Measurements from ENCODE around the gene RAD50.

RAD50 gene

DNA sequence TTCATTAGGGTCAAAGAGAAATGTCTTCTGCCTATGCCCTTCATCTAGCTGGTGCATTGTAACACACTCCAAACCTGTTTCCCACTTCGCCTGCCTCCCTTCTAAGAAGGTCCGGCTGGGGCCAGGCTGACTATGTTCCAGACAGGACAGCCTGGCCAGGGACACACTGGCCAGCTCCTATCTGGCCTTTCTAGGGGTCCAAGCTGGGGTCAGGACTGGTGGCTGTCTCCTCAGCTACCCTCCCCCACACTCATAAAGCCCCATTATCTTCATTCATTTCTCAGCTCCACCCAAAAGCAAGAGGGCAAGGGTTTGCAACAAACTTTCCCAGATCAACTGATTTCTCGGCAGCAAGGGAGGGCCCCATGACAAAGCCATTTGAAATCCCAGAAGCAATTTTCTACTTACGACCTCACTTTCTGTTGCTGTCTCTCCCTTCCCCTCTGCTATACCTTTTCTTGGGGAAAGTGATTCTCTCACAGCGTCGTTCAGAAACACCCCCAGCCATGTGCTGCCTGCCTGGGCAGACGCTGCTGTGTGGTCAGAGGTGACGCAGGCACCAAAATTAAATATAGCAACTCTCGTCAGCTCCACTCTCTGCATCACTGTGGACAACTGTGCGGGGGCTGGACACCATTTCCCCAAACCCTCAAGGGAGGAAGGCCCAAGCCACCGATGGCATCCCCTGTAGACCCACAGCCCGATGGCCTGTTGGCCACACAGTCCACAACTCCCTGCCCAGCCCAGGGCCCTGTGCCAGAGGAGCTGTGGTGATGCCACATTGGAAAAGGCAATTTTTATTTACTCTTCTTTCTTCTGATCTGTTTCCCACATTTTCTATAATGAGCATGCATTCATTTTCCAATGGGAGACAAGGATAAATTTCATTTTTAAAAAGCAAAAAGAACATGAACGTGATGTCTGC, 107.3 kb downstream of the RAD50 start:
- no peak for TF ChIP-seq OSR1 (CRISPR knock-in tag; IDR thresholded peaks at IDR 0.05)
- no peak for TF ChIP-seq TCF4 (CRISPR knock-in tag; IDR thresholded peaks at IDR 0.05; ENCODE audit: borderline replicate concordance)
- TF ChIP-seq ZC3H10 (CRISPR knock-in tag; IDR thresholded peaks at IDR 0.05): no peak
- TF ChIP-seq, protein P1, sequence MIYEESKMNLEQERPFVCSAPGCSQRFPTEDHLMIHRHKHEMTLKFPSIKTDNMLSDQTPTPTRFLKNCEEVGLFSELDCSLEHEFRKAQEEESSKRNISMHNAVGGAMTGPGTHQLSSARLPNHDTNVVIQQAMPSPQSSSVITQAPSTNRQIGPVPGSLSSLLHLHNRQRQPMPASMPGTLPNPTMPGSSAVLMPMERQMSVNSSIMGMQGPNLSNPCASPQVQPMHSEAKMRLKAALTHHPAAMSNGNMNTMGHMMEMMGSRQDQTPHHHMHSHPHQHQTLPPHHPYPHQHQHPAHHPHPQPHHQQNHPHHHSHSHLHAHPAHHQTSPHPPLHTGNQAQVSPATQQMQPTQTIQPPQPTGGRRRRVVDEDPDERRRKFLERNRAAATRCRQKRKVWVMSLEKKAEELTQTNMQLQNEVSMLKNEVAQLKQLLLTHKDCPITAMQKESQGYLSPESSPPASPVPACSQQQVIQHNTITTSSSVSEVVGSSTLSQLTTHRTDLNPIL (CRISPR knock-in tag; IDR thresholded peaks at IDR 0.05; ENCODE audit: low read depth): no peak
- TF ChIP-seq ARNTL (CRISPR knock-in tag; IDR thresholded peaks at IDR 0.05; ENCODE audit: borderline replicate concordance, low read depth): no peak
- TF ChIP-seq SNAI2 (CRISPR knock-in tag; IDR thresholded peaks at IDR 0.05): no peak
- TF ChIP-seq, protein P2, sequence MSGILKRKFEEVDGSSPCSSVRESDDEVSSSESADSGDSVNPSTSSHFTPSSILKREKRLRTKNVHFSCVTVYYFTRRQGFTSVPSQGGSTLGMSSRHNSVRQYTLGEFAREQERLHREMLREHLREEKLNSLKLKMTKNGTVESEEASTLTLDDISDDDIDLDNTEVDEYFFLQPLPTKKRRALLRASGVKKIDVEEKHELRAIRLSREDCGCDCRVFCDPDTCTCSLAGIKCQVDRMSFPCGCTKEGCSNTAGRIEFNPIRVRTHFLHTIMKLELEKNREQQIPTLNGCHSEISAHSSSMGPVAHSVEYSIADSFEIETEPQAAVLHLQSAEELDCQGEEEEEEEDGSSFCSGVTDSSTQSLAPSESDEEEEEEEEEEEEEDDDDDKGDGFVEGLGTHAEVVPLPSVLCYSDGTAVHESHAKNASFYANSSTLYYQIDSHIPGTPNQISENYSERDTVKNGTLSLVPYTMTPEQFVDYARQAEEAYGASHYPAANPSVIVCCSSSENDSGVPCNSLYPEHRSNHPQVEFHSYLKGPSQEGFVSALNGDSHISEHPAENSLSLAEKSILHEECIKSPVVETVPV (CRISPR knock-in tag; IDR thresholded peaks at IDR 0.05): no peak
- TF ChIP-seq, protein P3, sequence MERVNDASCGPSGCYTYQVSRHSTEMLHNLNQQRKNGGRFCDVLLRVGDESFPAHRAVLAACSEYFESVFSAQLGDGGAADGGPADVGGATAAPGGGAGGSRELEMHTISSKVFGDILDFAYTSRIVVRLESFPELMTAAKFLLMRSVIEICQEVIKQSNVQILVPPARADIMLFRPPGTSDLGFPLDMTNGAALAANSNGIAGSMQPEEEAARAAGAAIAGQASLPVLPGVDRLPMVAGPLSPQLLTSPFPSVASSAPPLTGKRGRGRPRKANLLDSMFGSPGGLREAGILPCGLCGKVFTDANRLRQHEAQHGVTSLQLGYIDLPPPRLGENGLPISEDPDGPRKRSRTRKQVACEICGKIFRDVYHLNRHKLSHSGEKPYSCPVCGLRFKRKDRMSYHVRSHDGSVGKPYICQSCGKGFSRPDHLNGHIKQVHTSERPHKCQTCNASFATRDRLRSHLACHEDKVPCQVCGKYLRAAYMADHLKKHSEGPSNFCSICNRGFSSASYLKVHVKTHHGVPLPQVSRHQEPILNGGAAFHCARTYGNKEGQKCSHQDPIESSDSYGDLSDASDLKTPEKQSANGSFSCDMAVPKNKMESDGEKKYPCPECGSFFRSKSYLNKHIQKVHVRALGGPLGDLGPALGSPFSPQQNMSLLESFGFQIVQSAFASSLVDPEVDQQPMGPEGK (CRISPR knock-in tag; IDR thresholded peaks at IDR 0.05; ENCODE audit: borderline replicate concordance): no peak
- TF ChIP-seq, protein P4, sequence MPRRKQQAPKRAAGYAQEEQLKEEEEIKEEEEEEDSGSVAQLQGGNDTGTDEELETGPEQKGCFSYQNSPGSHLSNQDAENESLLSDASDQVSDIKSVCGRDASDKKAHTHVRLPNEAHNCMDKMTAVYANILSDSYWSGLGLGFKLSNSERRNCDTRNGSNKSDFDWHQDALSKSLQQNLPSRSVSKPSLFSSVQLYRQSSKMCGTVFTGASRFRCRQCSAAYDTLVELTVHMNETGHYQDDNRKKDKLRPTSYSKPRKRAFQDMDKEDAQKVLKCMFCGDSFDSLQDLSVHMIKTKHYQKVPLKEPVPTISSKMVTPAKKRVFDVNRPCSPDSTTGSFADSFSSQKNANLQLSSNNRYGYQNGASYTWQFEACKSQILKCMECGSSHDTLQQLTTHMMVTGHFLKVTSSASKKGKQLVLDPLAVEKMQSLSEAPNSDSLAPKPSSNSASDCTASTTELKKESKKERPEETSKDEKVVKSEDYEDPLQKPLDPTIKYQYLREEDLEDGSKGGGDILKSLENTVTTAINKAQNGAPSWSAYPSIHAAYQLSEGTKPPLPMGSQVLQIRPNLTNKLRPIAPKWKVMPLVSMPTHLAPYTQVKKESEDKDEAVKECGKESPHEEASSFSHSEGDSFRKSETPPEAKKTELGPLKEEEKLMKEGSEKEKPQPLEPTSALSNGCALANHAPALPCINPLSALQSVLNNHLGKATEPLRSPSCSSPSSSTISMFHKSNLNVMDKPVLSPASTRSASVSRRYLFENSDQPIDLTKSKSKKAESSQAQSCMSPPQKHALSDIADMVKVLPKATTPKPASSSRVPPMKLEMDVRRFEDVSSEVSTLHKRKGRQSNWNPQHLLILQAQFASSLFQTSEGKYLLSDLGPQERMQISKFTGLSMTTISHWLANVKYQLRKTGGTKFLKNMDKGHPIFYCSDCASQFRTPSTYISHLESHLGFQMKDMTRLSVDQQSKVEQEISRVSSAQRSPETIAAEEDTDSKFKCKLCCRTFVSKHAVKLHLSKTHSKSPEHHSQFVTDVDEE (CRISPR knock-in tag; IDR thresholded peaks at IDR 0.05): no peak
- no peak for TF ChIP-seq RARB (CRISPR knock-in tag; IDR thresholded peaks at IDR 0.05)
- no peak for TF ChIP-seq CSDC2 (CRISPR knock-in tag; IDR thresholded peaks at IDR 0.05)
- TF ChIP-seq, protein P5, sequence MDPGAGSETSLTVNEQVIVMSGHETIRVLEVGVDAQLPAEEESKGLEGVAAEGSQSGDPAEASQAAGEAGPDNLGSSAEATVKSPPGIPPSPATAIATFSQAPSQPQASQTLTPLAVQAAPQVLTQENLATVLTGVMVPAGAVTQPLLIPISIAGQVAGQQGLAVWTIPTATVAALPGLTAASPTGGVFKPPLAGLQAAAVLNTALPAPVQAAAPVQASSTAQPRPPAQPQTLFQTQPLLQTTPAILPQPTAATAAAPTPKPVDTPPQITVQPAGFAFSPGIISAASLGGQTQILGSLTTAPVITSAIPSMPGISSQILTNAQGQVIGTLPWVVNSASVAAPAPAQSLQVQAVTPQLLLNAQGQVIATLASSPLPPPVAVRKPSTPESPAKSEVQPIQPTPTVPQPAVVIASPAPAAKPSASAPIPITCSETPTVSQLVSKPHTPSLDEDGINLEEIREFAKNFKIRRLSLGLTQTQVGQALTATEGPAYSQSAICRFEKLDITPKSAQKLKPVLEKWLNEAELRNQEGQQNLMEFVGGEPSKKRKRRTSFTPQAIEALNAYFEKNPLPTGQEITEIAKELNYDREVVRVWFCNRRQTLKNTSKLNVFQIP (CRISPR knock-in tag; IDR thresholded peaks at IDR 0.05; ENCODE audit: borderline replicate concordance, low read depth): no peak
- TF ChIP-seq ISL1 (CRISPR knock-in tag; IDR thresholded peaks at IDR 0.05): no peak
- no peak for TF ChIP-seq ESRRG (CRISPR knock-in tag; IDR thresholded peaks at IDR 0.05)
- TF ChIP-seq ZFP30 (CRISPR knock-in tag; IDR thresholded peaks at IDR 0.05): no peak
- no peak for TF ChIP-seq ZNF70 (CRISPR knock-in tag; IDR thresholded peaks at IDR 0.05)
- no peak for ATAC-seq

DNA sequence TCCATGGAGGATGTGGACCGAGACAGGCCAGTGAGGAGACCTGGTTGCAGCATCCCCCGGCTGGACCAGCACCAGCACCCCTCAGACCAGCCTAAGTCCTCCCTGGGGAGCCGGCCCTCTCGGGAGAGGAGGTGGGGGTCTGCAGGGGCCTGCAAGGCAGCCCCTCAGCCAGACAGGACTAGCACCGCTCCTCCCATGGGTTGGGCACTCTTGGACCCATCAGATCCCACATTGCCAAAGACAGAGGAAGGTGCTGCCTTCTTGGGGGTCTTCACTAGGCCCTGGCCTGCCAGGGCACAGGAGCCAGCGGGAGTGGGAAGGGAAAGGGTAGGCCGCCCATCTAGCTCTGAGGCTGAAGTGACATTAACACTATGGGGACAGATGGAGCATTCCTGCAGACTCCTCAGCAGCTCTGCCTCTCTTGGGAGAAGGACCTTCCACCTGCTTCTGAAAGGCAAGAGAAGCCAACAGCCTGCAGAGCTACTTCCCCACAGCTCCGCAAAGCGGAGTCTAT, 108.0 kb downstream of the RAD50 start:
- ATAC-seq: no peak
- TF ChIP-seq, protein P5 (CRISPR knock-in tag; IDR thresholded peaks at IDR 0.05; ENCODE audit: borderline replicate concordance, low read depth): no peak
- TF ChIP-seq ZNF8 (CRISPR knock-in tag; IDR thresholded peaks at IDR 0.05) (no peak), BACH2 (CRISPR knock-in tag; IDR thresholded peaks at IDR 0.05; ENCODE audit: borderline replicate concordance) (no peak), ISL1 (CRISPR knock-in tag; IDR thresholded peaks at IDR 0.05) (no peak)
- TF ChIP-seq, protein P2 (CRISPR knock-in tag; IDR thresholded peaks at IDR 0.05): no peak
- TF ChIP-seq, protein P1 (CRISPR knock-in tag; IDR thresholded peaks at IDR 0.05; ENCODE audit: low read depth): no peak

Measured in SK-N-SH treated with all-trans-retinoic acid at 6 μM for 48 hours (cell line).